ENCODE results near the gene PSMD7. TPM values are rescaled to one million over a fixed set of nuclear protein-coding genes. Genes with fewer than 3 reads are reported as not detected.

PSMD7 gene
- total RNA-seq, 1 donor from 2014 or later = 90.8 TPM

- no peak overlapping the region for H3K4me3 Mint-ChIP-seq (ENCODE audit: unreplicated experiment)
- DNase-seq (ENCODE audit: low read depth) (no peak), FAIRE-seq (no peak)
- Histone ChIP-seq H3K27ac (ENCODE audit: low read depth, low read length) (no peak overlapping the region), H2AFZ (ENCODE audit: low read depth, low read length) (no peak overlapping the region), H3K9ac (ENCODE audit: low read length) (no peak overlapping the region), H3K4me2 (ENCODE audit: low read length) (no peak overlapping the region), H3K27me3 (ENCODE audit: insufficient read depth, low read length) (no peaks in the 10 kb centered on the region), H3K79me2 (ENCODE audit: insufficient read depth, low read length) (peaks cover 10% of the 10 kb centered on the region), H3K36me3 (ENCODE audit: insufficient read depth, low read length) (peaks cover 60% of the 10 kb centered on the region), H4K20me1 (ENCODE audit: insufficient read depth, low read length) (peaks cover 16% of the 10 kb centered on the region), H3K9me3 (ENCODE audit: insufficient read depth, low read depth, low read length) (no peaks in the 10 kb centered on the region), H3K4me3 (ENCODE audit: insufficient read depth, low read depth, low read length) (no peak overlapping the region), H3K4me1 (ENCODE audit: insufficient read depth, low read length) (no peaks in the 10 kb centered on the region)
- H3K36me3 Mint-ChIP-seq (ENCODE audit: low read depth, unreplicated experiment) = peaks cover 9% of the 10 kb centered on the region
- H3K4me1 Mint-ChIP-seq (ENCODE audit: low read depth, unreplicated experiment) = no peaks in the 10 kb centered on the region
- no peak for TF ChIP-seq EZH2 (IDR thresholded peaks at IDR 0.05; ENCODE audit: insufficient read depth, low read length)
- TF ChIP-seq CTCF (IDR thresholded peaks at IDR 0.05; ENCODE audit: insufficient read depth, low read depth, low read length) = no peak
- H3K9me3 Mint-ChIP-seq (ENCODE audit: unreplicated experiment) = no peaks in the 10 kb centered on the region
- no peaks in the 10 kb centered on the region for H3K27me3 Mint-ChIP-seq (ENCODE audit: low read depth, unreplicated experiment)
- H3K27ac Mint-ChIP-seq (ENCODE audit: unreplicated experiment) = no peak overlapping the region
These were observed 9.6 kb downstream of the PSMD7 start for GRCh38 chr16:74305978-74306784.

- TF ChIP-seq CTCF (IDR thresholded peaks at IDR 0.05; ENCODE audit: insufficient read depth, low read depth, low read length) (no peak), EZH2 (IDR thresholded peaks at IDR 0.05; ENCODE audit: insufficient read depth, low read length) (no peak)
- H3K4me1 ChIP-seq (ENCODE audit: insufficient read depth, low read length) = no peaks in the 10 kb centered on the region
- no peaks in the 10 kb centered on the region for H3K9me3 ChIP-seq (ENCODE audit: insufficient read depth, low read depth, low read length)
- H3K27ac ChIP-seq (ENCODE audit: low read depth, low read length) = no peak overlapping the region
- no peaks in the 10 kb centered on the region for H3K9me3 Mint-ChIP-seq (ENCODE audit: unreplicated experiment)
- no peak overlapping the region for H3K4me3 ChIP-seq (ENCODE audit: insufficient read depth, low read depth, low read length)
- H3K36me3 Mint-ChIP-seq (ENCODE audit: low read depth, unreplicated experiment) = peaks cover 6% of the 10 kb centered on the region
- H3K4me2 ChIP-seq (ENCODE audit: low read length) = no peak overlapping the region
- DNase-seq (ENCODE audit: low read depth) (no peak), FAIRE-seq (no peak)
- H3K4me1 Mint-ChIP-seq (ENCODE audit: low read depth, unreplicated experiment) = no peaks in the 10 kb centered on the region
- no peaks in the 10 kb centered on the region for H3K79me2 ChIP-seq (ENCODE audit: insufficient read depth, low read length)
- no peak overlapping the region for H3K4me3 Mint-ChIP-seq (ENCODE audit: unreplicated experiment)
- no peaks in the 10 kb centered on the region for H3K27me3 ChIP-seq (ENCODE audit: insufficient read depth, low read length)
- H3K9ac ChIP-seq (ENCODE audit: low read length) = no peak overlapping the region
- peaks cover 48% of the 10 kb centered on the region for H3K36me3 ChIP-seq (ENCODE audit: insufficient read depth, low read length)
- H3K27ac Mint-ChIP-seq (ENCODE audit: unreplicated experiment) = no peak overlapping the region
- H4K20me1 ChIP-seq (ENCODE audit: insufficient read depth, low read length) = peaks cover 7% of the 10 kb centered on the region
- no peaks in the 10 kb centered on the region for H3K27me3 Mint-ChIP-seq (ENCODE audit: low read depth, unreplicated experiment)
- H2AFZ ChIP-seq (ENCODE audit: low read depth, low read length) = no peak overlapping the region
These were observed 10.8 kb downstream of the PSMD7 start for GRCh38 chr16:74307383-74307782.
